Measurements from ENCODE around the gene GOLT1A. TPM values are rescaled to one million over a fixed set of nuclear protein-coding genes. Genes with fewer than 3 reads are reported as not detected.

The GOLT1A gene
- total and polyA plus RNA-seq, 2 of the 8 experiments (the other 6 are each of a cell fraction or from before 2014, with no cell fraction given), result 7.5 to 8.5 TPM

DNA sequence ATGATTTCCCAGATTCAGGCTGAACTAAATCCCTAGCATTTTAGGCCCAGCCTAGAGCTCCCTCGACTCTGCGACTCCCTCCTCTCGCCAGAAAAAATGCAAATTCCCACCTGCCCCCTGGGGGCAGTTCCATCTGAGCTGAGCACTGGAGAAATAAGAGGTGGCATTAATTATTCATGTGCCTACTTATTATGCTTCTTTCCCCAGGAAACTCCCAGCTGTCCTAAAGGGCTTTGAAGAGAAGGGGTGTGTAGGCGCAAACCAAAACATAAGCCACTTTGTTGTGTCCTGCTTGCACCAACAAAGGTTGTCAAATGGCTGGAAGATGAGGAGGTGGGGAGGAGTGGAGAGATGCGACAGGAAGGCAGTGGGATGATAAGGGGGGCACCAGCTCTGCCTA lies 41.4 kb upstream of the GOLT1A start:
- H3K4me2 ChIP-seq (ENCODE audit: insufficient read depth in 1 of 2, low read depth in 2 of 2, low read length in 2 of 2), result peak overlapping the region; percentile 59 to 61
- no peak overlapping the region for H4K8ac ChIP-seq (ENCODE audit: extremely low read depth, insufficient read depth, low read length)
- no peaks in the 10 kb centered on the region for H3K23me2 ChIP-seq (ENCODE audit: low read depth, low read length)
- H2BK20ac ChIP-seq (ENCODE audit: low read length), result peak overlapping the region; percentile 93; the same call in 1 of the 2 replicates
- no peak overlapping the region for H3K23ac ChIP-seq (ENCODE audit: insufficient read length)
- H3K9me3 ChIP-seq (ENCODE audit: insufficient read depth in 2 of 2, low read depth in 1 of 2, low read length in 1 of 2), result no peaks in the 10 kb centered on the region
- H4K5ac ChIP-seq (ENCODE audit: insufficient read length, low read depth, low read length), result peak overlapping the region; percentile 34
- H3K4me3 ChIP-seq (ENCODE audit: extremely low read depth in 1 of 4, insufficient read depth in 2 of 4, low read depth in 3 of 4, low read length in 4 of 4), result peak overlapping the region in 1 of 4 experiments; percentile 36; a peak in 1 of 8 replicates
- peaks cover 15 to 30% (median 22%) of the 10 kb centered on the region in 4 experiments for H3K4me1 ChIP-seq (replicated peaks in 1 of 4; ENCODE audit: control insufficient read depth in 3 of 4, insufficient read depth in 4 of 4, low read length in 3 of 4)
- H4K20me1 ChIP-seq (replicated peaks in 1 of 2; ENCODE audit: control insufficient read depth in 1 of 2, insufficient read depth in 2 of 2, low read length in 2 of 2), result no peaks in the 10 kb centered on the region
- H3K56ac ChIP-seq (replicated peaks; ENCODE audit: insufficient read length, low read depth, low read length), result no peak overlapping the region
- FAIRE-seq (peak; percentile 81), DNase-seq (ENCODE audit: low read depth in 1 of 2, low spot score in 2 of 2) (peak; percentile 31 to 75)
- no peaks in the 10 kb centered on the region for H3K79me2 ChIP-seq (ENCODE audit: control insufficient read depth in 1 of 2, insufficient read depth in 2 of 2, low read length in 2 of 2)
- no peak overlapping the region for H3K9ac ChIP-seq (replicated peaks in 1 of 4; ENCODE audit: extremely low read depth in 1 of 4, low read depth in 3 of 4, low read length in 3 of 4)
- peak; percentile 41 for TF ChIP-seq ASH2L (IDR thresholded peaks at IDR 0.05; ENCODE audit: low read length)
- peak; percentile 4; the same call in 1 of the 2 replicates for TF ChIP-seq SP1 (IDR thresholded peaks at IDR 0.05; ENCODE audit: low read depth, low read length)
- peak; percentile 17 for TF ChIP-seq NANOG (IDR thresholded peaks at IDR 0.05; ENCODE audit: insufficient read depth, low read depth, low read length, poor library complexity, severe bottlenecking)
- TF ChIP-seq SRF (IDR thresholded peaks at IDR 0.05; ENCODE audit: low read depth, low read length), result no peak
- no peak for TF ChIP-seq POLR2AphosphoS5 (IDR thresholded peaks at IDR 0.05; ENCODE audit: low read depth, low read length)
- no peak for TF ChIP-seq BCL11A (IDR thresholded peaks at IDR 0.05; ENCODE audit: low read depth in 2 of 2, low read length in 2 of 2)
- TF ChIP-seq CHD1 (IDR thresholded peaks at IDR 0.05; ENCODE audit: low read depth, low read length), result no peak
- peak overlapping the region; percentile 19; the same call in 1 of the 2 replicates for H3K18ac ChIP-seq (ENCODE audit: extremely low read depth, low read length)
- WGBS, 2 experiments (ENCODE audit: extremely low coverage in 1 of 2, insufficient coverage in 1 of 2, insufficient read length in 1 of 2, insufficient replicate concordance in 2 of 2, low coverage in 1 of 2, low lambda C conversion rate in 2 of 2, missing lambda C conversion rate in 1 of 2), result 13% methylated on average over 5 of the region's 5 CpGs; no CpG with 5 or more reads in 1 of the 2 experiments
- H2BK12ac ChIP-seq (ENCODE audit: low read depth, low read length), result peak overlapping the region; percentile 95; the same call in 1 of the 2 replicates
- H3K27me3 ChIP-seq (replicated peaks in 1 of 4; ENCODE audit: control insufficient read depth in 3 of 4, extremely low read depth in 1 of 4, insufficient read depth in 3 of 4, low read length in 3 of 4), result no peaks in the 10 kb centered on the region
- 0 out of 2 replicates have a peak overlapping the region, but pooled peaks have one; percentile 5 for H2BK15ac ChIP-seq (ENCODE audit: low read length)
- H2BK120ac ChIP-seq (replicated peaks; ENCODE audit: low read depth, low read length), result peak overlapping the region; percentile 36
- peak overlapping the region; percentile 93 for H2BK5ac ChIP-seq (ENCODE audit: low read depth, low read length)
- no peak overlapping the region for H2AFZ ChIP-seq (ENCODE audit: low read length)
- 0 out of 2 replicates have a peak overlapping the region, but pooled peaks have one; percentile 12 for H3K27ac ChIP-seq (ENCODE audit: low read depth, low read length)
- H3K36me3 ChIP-seq (ENCODE audit: control insufficient read depth in 2 of 4, insufficient read depth in 4 of 4, low read length in 3 of 4), result peaks cover 0 to 4% (median 0%) of the 10 kb centered on the region in 4 experiments; a peak in 1 of 8 replicates
- peak overlapping the region; percentile 76 for H4K91ac ChIP-seq (replicated peaks; ENCODE audit: insufficient read length, low read length)
- H2AK5ac ChIP-seq (ENCODE audit: low read depth, low read length), result no peak overlapping the region; the same call in 1 of the 2 replicates
- H3K4ac ChIP-seq (replicated peaks; ENCODE audit: insufficient read length, low read depth, low read length), result no peak overlapping the region
- ChIA-PET CTCF (ENCODE audit: partially characterized antibody) (interaction anchor here (0.7 to 19.1 kb wide), 27 partner anchors 8 to 552 kb away, joined by 3 to 335 read pairs (median 7); partner anchors contain the start of genes GOLT1A, KISS1 and PLEKHA6), POLR2A (ENCODE audit: partially characterized antibody) (interaction anchor here (0.9 to 2.0 kb wide), 6 partner anchors 10 to 153 kb away, joined by 3 to 9 read pairs (median 3); partner anchors contain the start of gene PLEKHA6)
- H3K79me1 ChIP-seq (ENCODE audit: low read depth, low read length), result no peaks in the 10 kb centered on the region
- H3K14ac ChIP-seq (ENCODE audit: insufficient read length), result no peak overlapping the region
